HG03575 (cell line): ENCODE measurements around the gene SSX3.
"Not testable (repeated sequence)": the region's sequence is repeated elsewhere in the genome, so short reads cannot be mapped to it uniquely, and the experiment has no call there.

ENCODE experiments used
- ATAC-seq: cut with Tn5 transposase; IDR thresholded peaks from one replicate; pipeline ENCODE4 v1.9.1; 2021; ENCODE audit not compliant: unreplicated experiment, insufficient number of reproducible peaks, low FRiP score; ENCODE audit errors: extremely low read depth

Gene SSX3

GRCh38 chrX:48356315-48357094, at the start of gene SSX3:
SSX3 (minus strand) TSS chrX:48356703; CDS start chrX:48355249, 1,454 bp downstream.
- not testable (repeated sequence) for ATAC-seq

- not testable (repeated sequence) for ATAC-seq
Observed at GRCh38 chrX:48397825-48398224, 41.3 kb upstream of the SSX3 start.

GRCh38 chrX:48396931-48397330, 40.4 kb upstream of the SSX3 start:
- ATAC-seq, result not testable (repeated sequence)

DNA sequence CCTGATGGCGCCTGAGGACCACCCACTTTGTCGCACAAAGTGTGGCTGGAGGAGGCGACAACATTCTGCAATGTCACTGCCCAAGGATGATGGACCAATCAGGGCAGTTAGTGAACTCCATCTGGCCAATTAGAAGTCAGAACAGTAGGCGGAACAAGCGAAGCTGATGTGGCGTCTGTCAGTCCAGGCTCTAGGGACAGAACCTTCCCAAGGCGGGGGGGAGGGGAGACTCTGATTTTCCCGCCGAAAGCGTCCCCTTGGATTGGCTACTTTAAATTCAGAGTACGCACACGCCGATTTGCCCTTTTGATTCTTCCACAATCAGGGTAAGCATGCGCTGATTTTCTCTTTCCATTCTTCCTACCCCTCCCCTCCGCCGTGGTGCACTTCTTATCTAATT, 26.7 kb upstream of the SSX3 start, which contains the start of gene SSX4:
TSS of gene SSX4 (plus strand) at position 301 of the 400 bp plus-strand sequence. CDS start 515 bp downstream, outside the sequence.
- ATAC-seq, result not testable (repeated sequence)

DNA sequence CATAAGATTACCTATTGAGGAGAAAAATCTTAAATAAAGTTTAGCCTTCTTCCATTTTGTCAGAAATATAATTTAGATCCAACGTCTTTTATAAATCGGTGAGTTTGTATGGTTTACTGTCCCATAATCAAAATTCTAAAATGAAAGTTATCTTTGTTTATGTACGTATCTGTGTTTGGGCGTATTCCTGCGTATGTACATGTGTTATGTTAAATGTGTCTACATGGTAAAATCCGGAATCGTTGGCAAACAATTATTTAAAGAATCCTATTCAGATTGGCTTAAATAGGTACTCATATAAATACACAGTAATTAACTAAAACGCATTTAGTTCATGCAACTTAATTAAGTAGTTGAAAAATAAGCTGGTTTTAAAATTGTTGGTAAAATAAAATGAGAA, 13.9 kb upstream of the SSX3 start:
- ATAC-seq, result not testable (repeated sequence)

DNA sequence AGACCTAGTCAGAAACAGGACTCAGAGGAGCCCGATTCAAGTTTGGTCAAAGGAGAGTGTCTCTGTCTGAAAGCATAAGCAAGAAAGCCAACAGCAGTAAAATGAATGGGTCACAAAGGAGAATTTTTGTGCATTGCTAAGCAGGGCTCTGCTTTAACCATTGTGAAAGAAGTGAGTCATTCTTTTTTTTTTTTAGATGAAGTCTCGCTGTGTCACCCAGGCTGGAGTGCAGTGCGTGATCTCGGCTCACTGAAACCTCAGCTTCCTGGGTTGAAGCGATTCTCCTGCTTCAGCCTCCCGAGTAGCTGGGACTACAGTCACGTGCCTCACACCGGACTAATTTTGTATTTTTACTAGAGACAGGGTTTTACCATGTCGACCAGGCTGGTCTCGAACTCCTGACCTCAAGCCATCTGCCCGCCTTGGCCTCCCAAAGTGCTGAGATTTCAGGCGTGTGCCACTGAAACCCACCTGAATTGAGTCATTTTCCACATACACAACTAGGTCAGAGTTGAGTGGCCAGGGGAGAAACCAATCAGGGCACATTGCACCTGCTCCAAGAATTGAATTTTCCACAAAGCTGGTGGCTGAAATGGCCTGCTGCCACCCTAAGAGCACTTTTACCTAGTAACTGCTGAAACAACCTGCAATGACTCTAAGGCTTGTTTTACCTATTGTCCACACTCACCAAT, 11.4 kb upstream of the SSX3 start:
- ATAC-seq, result not testable (repeated sequence)

GRCh38 chrX:48359281-48359680, 2.8 kb upstream of the SSX3 start:
- not testable (repeated sequence) for ATAC-seq

DNA sequence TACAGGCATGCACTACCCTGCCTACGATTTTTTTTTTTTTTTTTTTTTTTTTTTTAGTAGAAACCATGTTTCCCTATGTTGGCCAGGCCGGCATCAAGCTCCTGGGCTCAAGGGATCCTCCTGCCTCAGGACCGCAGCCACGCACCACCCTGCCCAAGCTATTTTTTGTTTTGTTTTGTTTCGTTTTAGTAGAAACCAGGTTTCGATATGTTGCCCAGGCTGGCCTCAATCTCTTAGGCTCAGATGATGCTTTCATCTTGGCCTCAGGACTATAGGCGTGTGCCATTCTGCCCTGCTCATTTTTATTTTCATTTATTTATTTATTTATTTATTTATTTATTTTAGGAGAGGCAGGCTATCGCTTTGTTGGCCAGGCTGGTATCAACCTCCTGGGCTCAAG, 1.2 kb upstream of the SSX3 start:
- ATAC-seq, result no peak

- ATAC-seq, result not testable (repeated sequence)
Observed at GRCh38 chrX:48346059-48346458, 10.4 kb downstream of the SSX3 start.

DNA sequence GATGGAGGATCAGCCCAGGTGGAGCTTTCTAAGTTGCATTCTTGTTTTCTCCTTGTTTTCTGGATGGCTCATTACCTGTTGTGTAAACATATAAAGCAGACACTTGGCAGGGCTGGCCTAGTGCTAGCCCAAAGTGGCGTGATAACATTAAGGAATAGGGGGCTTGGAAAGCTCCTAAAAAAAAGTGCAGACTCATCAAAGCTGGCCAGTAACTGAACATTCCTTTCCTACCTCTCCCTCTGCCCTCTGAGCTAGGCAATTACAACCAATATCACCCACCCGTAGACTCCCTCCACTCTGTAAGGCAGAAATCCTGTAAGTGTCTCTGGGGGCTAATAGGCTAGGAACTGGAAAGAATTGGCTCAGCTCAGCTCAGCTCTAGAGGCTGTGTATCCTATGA, 42.5 kb downstream of the SSX3 start:
- ATAC-seq, result not testable (repeated sequence)

GRCh38 chrX:48306175-48306574, 50.3 kb downstream of the SSX3 start:
- ATAC-seq, result no peak
